SK-N-SH (cell line): ENCODE results near the gene PRMT5. TPM values are rescaled to one million over a fixed set of nuclear protein-coding genes. Genes with fewer than 3 reads are reported as not detected.
"Not testable (repeated sequence)": the region's sequence is repeated elsewhere in the genome, so short reads cannot be mapped to it uniquely, and the experiment has no call there.

Source experiments
- CTCF ChIA-PET: fragments of 300-600, 350-600 bp; formaldehyde crosslinking; extraction: SDS; loops from one replicate; lab custom pipeline; 2021; lab: Yijun Ruan, JAX
- POLR2A ChIA-PET: fragments of 350-600 bp; sonication (Branson Sonifier 250); formaldehyde crosslinking; extraction: SDS; loops from one replicate; lab custom pipeline; 2020; ENCODE audit warnings: antibody characterized with exemption, inconsistent platforms; lab: Yijun Ruan, JAX
- DNase-seq: peaks from one replicate; pipeline ENCODE4 v3.0.0; 2012
- H2AFZ ChIP-seq: fragments of 200-600 bp; sonication (generic); 2 replicates; pipeline ENCODE4 v1.8.1; 2016; ENCODE audit warnings: antibody characterized with exemption, mild to moderate bottlenecking, low read depth
- H3F3A ChIP-seq: fragments of 200-600 bp; sonication (generic); replicated peaks from 2 replicates; pipeline ENCODE3; 2016; ENCODE audit warnings: antibody characterized with exemption, mild to moderate bottlenecking; ENCODE audit not compliant: insufficient read depth
- H3K27ac ChIP-seq, 2 experiments: fragments of 200-500 bp in 1 of 2; fragments of 200-600 bp in 1 of 2; sonication (Bioruptor generic) in 1 of 2; sonication (generic), shearing (Covaris generic) in 1 of 2; 2 replicates each; pipeline versions ENCODE4 v1.5.1 to v1.6.1; 2014 to 2016; ENCODE audit warnings: low read depth in 2 of 2, inconsistent platforms in 1 of 2, low read length in 1 of 2, mild to moderate bottlenecking in 1 of 2, mixed read lengths in 1 of 2
- H3K27me3 ChIP-seq: fragments of 200-600 bp; sonication (generic), shearing (Covaris generic); 2 replicates; pipeline ENCODE4 v1.6.1; 2016; ENCODE audit warnings: mixed run types; ENCODE audit not compliant: insufficient read depth
- H3K36me3 ChIP-seq, 2 experiments: fragments of 200-500 bp in 1 of 2; fragments of 200-600 bp in 1 of 2; sonication (Bioruptor generic) in 1 of 2; sonication (generic) in 1 of 2; replicated peaks in 1 of 2; 2 replicates each; pipeline versions ENCODE3 to v1.5.1; 2014 to 2016; ENCODE audit warnings: low read length in 1 of 2, mild to moderate bottlenecking in 1 of 2; ENCODE audit not compliant: insufficient read depth in 2 of 2, control insufficient read depth in 1 of 2
- H3K4me1 ChIP-seq, 2 experiments: fragments of 200-500 bp in 1 of 2; fragments of 200-600 bp in 1 of 2; sonication (Bioruptor generic) in 1 of 2; sonication (generic), shearing (Covaris generic) in 1 of 2; 2 replicates each; pipeline versions ENCODE4 v1.5.1 to v1.6.1; 2014 to 2016; ENCODE audit warnings: low read depth in 1 of 2, low read length in 1 of 2, mixed run types in 1 of 2; ENCODE audit not compliant: insufficient read depth in 2 of 2, control insufficient read depth in 1 of 2
- H3K4me2 ChIP-seq: fragments of 200-600 bp; sonication (generic), shearing (Covaris generic); 2 replicates; pipeline ENCODE4 v1.6.1; 2017; ENCODE audit warnings: mixed run types
- H3K4me3 ChIP-seq, 2 experiments: fragments of 200-500 bp in 1 of 2; fragments of 200-600 bp in 1 of 2; sonication (Bioruptor generic) in 1 of 2; sonication (generic), shearing (Covaris generic) in 1 of 2; 2 replicates each; pipeline versions ENCODE4 v1.5.1 to v1.8.1; 2014 to 2016; ENCODE audit warnings: low read depth in 2 of 2, inconsistent platforms in 1 of 2, low read length in 1 of 2, mild to moderate bottlenecking in 1 of 2, mixed read lengths in 1 of 2, moderate library complexity in 1 of 2
- H3K79me2 ChIP-seq: fragments of 200-600 bp; sonication (generic); 2 replicates; pipeline ENCODE4 v1.8.1; 2017; ENCODE audit warnings: mild to moderate bottlenecking; ENCODE audit not compliant: insufficient read depth
- H3K9ac ChIP-seq: fragments of 200-600 bp; sonication (generic); 2 replicates; pipeline ENCODE4 v1.6.1; 2017; ENCODE audit warnings: mixed run types
- H3K9me2 ChIP-seq: fragments of 200-600 bp; sonication (generic); 2 replicates; pipeline ENCODE4 v1.6.1; 2017; ENCODE audit warnings: mixed run types
- H3K9me3 ChIP-seq: fragments of 200-600 bp; sonication (generic); 2 replicates; pipeline ENCODE4 v1.6.1; 2017; ENCODE audit warnings: mixed run types, mild to moderate bottlenecking, moderate library complexity
- H4K20me1 ChIP-seq: fragments of 200-600 bp; sonication (generic); 2 replicates; pipeline ENCODE4 v1.6.1; 2017; ENCODE audit warnings: mild to moderate bottlenecking, mixed run types; ENCODE audit not compliant: insufficient read depth
- ELF1 ChIP-seq: IDR thresholded peaks from 2 replicates; pipeline ENCODE4 v1.4.0; 2012
- EP300 ChIP-seq, 2 experiments: IDR thresholded peaks; 2 replicates each; pipeline versions ENCODE4 v1.4.0 to v1.6.1; 2012; ENCODE audit warnings: borderline replicate concordance in 1 of 2, low read depth in 1 of 2, low read length in 1 of 2
- EZH2phosphoT487 ChIP-seq: fragments of 200-600 bp; sonication (generic); IDR thresholded peaks from 2 replicates; pipeline ENCODE4 v1.6.1; 2017; ENCODE audit warnings: low read depth, mixed run types, mild to moderate bottlenecking, antibody characterized with exemption, moderate library complexity, borderline replicate concordance
- FOXJ3 ChIP-seq: sonication (generic); formaldehyde crosslinking; IDR thresholded peaks from 2 replicates; pipeline ENCODE4 v1.5.1; 2020; ENCODE audit warnings: mild to moderate bottlenecking, missing genetic modification reagents
- GABPA ChIP-seq: IDR thresholded peaks from 2 replicates; pipeline ENCODE4 v1.4.0; 2012; ENCODE audit warnings: low read depth, mild to moderate bottlenecking
- MEF2A ChIP-seq: IDR thresholded peaks from 2 replicates; pipeline ENCODE4 v1.4.0; 2012; ENCODE audit warnings: low read depth, borderline replicate concordance
- MXI1 ChIP-seq: IDR thresholded peaks from 2 replicates; pipeline ENCODE4 v1.6.1; 2012; ENCODE audit warnings: mild to moderate bottlenecking, low read depth, low read length, improper control_type of control experiment
- NFIC ChIP-seq: IDR thresholded peaks from 2 replicates; pipeline ENCODE4 v1.4.0; 2012; ENCODE audit warnings: borderline replicate concordance
- NRF1 ChIP-seq: IDR thresholded peaks from 2 replicates; pipeline ENCODE4 v1.6.1; 2012; ENCODE audit warnings: low read depth, mild to moderate bottlenecking, low read length
- POLR2AphosphoS5 ChIP-seq: IDR thresholded peaks from 2 replicates; pipeline ENCODE4 v1.6.1; 2012; ENCODE audit warnings: low read depth, low read length
- RAD21 ChIP-seq: IDR thresholded peaks from 2 replicates; pipeline ENCODE4 v1.6.1; 2012; ENCODE audit warnings: mild to moderate bottlenecking, low read length
- RFX5 ChIP-seq: IDR thresholded peaks from 2 replicates; pipeline ENCODE4 v1.6.1; 2012; ENCODE audit warnings: mild to moderate bottlenecking, improper control_type of control experiment, low read length
- RXRA ChIP-seq: IDR thresholded peaks from 2 replicates; pipeline ENCODE4 v1.4.0; 2012; ENCODE audit warnings: low read depth, mild to moderate bottlenecking, borderline replicate concordance
- SMC3 ChIP-seq: IDR thresholded peaks from 2 replicates; pipeline ENCODE4 v1.6.1; 2012; ENCODE audit warnings: low read depth, low read length, improper control_type of control experiment
- TAF1 ChIP-seq: IDR thresholded peaks from 2 replicates; pipeline ENCODE4 v1.6.1; 2012; ENCODE audit warnings: low read depth, mild to moderate bottlenecking, low read length, moderate library complexity, borderline replicate concordance
- TCF12 ChIP-seq: IDR thresholded peaks from 2 replicates; pipeline ENCODE4 v1.4.0; 2012
- YY1 ChIP-seq: IDR thresholded peaks from 2 replicates; pipeline ENCODE4 v1.4.0; 2012; ENCODE audit warnings: low read depth, mild to moderate bottlenecking
- whole genome bisulfite sequencing: methylation state at CpG from one replicate; pipeline ENCODE4 v1.1.6; 2017; ENCODE audit warnings: low lambda C conversion rate; 5-methylcytosine and 5-hydroxymethylcytosine counted together
- polyA plus RNA-seq, 3 experiments: library from polyadenylated mRNA; depleted of rRNA; stranded (reverse); fragments of >200 nt; gene quantifications; 2 replicates each; pipeline ENCODE4 v1.2.3, GENCODE V29; 2012
- TF ChIP-seq, protein P1 (sequence below): IDR thresholded peaks from 2 replicates; pipeline ENCODE4; 2012
- TF ChIP-seq, protein P2 (sequence below): fragments of 150-350 bp; IDR thresholded peaks from 2 replicates; pipeline ENCODE4 v1.6.1; 2016; ENCODE audit warnings: mild to moderate bottlenecking, low read depth, low read length
- TF ChIP-seq, protein P3 (sequence below): fragments of 150-350 bp; IDR thresholded peaks from 2 replicates; pipeline ENCODE4 v1.6.1; 2017; ENCODE audit warnings: antibody characterized with exemption, low read length, low read depth, borderline replicate concordance
- TF ChIP-seq, protein P4 (sequence below): IDR thresholded peaks from 2 replicates; pipeline ENCODE4 v1.4.0; 2012; ENCODE audit warnings: low read depth, borderline replicate concordance
- TF ChIP-seq, protein P5 (sequence below): IDR thresholded peaks from 2 replicates; pipeline ENCODE4 v1.4.0; 2012; ENCODE audit warnings: low read depth, borderline replicate concordance

PRMT5 gene
- polyA plus RNA-seq, 1 of the 3 experiments (the other 2 are of a cell fraction): 132 TPM

DNA sequence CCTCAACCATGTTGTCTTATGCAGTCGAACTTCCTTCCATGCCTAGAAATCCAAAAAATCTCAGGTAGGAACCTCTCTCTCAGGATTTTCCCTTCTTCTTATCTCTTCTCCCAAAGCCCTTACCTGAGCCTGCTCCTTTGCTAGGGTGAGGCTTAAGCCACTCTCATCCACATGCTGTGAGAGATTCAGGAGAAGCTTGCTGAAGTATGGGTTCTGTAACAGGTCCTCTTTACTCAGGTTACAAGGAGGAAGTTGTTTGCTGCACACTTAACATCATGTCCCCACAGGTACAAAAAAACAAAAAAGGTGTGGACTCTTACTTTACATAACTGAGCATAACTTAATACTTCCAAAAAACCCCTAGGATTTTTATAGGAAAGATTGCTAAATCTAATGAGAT lies 23.2 kb upstream of the PRMT5 start (continued):
- TF ChIP-seq, protein P1, sequence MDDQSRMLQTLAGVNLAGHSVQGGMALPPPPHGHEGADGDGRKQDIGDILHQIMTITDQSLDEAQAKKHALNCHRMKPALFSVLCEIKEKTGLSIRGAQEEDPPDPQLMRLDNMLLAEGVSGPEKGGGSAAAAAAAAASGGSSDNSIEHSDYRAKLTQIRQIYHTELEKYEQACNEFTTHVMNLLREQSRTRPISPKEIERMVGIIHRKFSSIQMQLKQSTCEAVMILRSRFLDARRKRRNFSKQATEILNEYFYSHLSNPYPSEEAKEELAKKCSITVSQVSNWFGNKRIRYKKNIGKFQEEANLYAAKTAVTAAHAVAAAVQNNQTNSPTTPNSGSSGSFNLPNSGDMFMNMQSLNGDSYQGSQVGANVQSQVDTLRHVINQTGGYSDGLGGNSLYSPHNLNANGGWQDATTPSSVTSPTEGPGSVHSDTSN: no peak
- no peak for TF ChIP-seq EZH2phosphoT487

DNA sequence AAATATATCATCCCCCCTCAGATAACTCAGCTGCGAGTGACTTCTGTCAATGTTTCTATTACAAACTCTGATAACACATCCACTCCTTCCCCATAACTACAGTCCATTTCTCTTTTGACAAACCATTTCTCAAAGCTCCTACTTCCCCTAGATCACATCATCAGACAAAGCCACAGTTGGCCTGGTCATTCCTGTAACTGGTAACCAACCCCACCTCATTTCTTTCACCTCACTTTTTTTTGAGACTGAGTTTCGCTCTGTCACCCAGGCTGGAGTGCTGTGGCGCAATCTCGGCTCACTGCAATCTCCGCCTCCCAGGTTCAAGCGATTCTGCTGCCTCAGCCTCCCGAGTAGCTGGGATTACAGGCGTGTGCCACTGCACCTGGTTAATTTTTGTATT lies 22.6 kb upstream of the PRMT5 start:
- H3K4me3 ChIP-seq, H3K27ac ChIP-seq, DNase-seq, H2AFZ ChIP-seq, H3K9me2 ChIP-seq, H3K4me1 ChIP-seq, H3K4me2 ChIP-seq, H3K27me3 ChIP-seq, H3K79me2 ChIP-seq, H3K9me3 ChIP-seq, H3K9ac ChIP-seq, POLR2A ChIA-PET, H4K20me1 ChIP-seq: not testable (repeated sequence)
- WGBS: 93% methylated on average over 8 of the region's 8 CpGs
- Histone ChIP-seq H3F3A (peaks cover 15% of the 10 kb centered on the region), H3K36me3 (peaks cover 15 to 22% of the 10 kb centered on the region in 2 experiments)
- CTCF ChIA-PET: interaction anchor here (1.4 to 1.8 kb wide), 5 partner anchors 11 to 117 kb away, joined by 3 to 6 read pairs (median 4); partner anchors contain the start of gene CDH24

DNA sequence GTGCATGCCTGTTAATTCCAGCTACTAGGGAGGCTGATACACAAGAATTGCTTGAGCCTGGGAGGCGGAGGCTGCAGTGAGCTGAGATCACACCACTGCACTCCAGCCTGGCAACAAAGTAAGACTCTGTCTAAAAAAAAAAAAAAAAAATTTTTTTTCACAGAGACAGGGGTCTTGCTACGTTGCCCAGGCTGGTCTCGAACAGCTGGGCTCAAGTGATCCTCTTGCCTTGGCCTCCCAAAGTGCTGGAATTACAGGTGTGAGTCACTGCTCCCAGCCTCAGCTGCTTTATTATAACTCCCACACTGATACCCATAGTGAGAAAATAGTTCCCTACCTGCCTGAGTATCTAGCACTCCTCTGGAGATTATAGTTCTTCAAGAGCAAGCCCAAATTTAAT lies 16.5 kb upstream of the PRMT5 start:
- Histone ChIP-seq H3K27ac (no peak overlapping the region), H3K9ac (no peak overlapping the region), H3K9me2 (no peaks in the 10 kb centered on the region), H3K36me3 (peaks cover 12 to 14% of the 10 kb centered on the region in 2 experiments), H3K4me1 (no peaks in the 10 kb centered on the region), H3K27me3 (no peaks in the 10 kb centered on the region), H3K4me2 (no peak overlapping the region), H3K79me2 (no peaks in the 10 kb centered on the region), H2AFZ (no peak overlapping the region), H3F3A (no peaks in the 10 kb centered on the region), H3K4me3 (no peak overlapping the region), H4K20me1 (no peaks in the 10 kb centered on the region), H3K9me3 (no peaks in the 10 kb centered on the region)
- DNase-seq: no peak
- ChIA-PET POLR2A (interaction anchor here (2.7 kb wide), 1 partner anchor 11 kb away, joined by 8 read pairs; the partner anchor contains the start of gene HAUS4), CTCF (interaction anchor here (1.1 to 2.4 kb wide), 5 partner anchors 11 to 149 kb away, joined by 3 to 11 read pairs (median 5); partner anchors contain the start of genes ACIN1, C14orf119 and HAUS4)
- TF ChIP-seq NFIC (no peak), YY1 (no peak), FOXJ3 (CRISPR knock-in tag) (no peak), POLR2AphosphoS5 (no peak), RXRA (no peak), TCF12 (no peak), RFX5 (no peak), MXI1 (no peak), TAF1 (no peak), SMC3 (no peak), NRF1 (no peak), MEF2A (no peak), GABPA (no peak), EP300 (IDR thresholded peaks at IDR 0.05; ENCODE audit: borderline replicate concordance in 1 of 2, low read depth in 1 of 2, low read length in 1 of 2) (no peak), RAD21 (no peak), ELF1 (no peak)
- TF ChIP-seq, protein P2, sequence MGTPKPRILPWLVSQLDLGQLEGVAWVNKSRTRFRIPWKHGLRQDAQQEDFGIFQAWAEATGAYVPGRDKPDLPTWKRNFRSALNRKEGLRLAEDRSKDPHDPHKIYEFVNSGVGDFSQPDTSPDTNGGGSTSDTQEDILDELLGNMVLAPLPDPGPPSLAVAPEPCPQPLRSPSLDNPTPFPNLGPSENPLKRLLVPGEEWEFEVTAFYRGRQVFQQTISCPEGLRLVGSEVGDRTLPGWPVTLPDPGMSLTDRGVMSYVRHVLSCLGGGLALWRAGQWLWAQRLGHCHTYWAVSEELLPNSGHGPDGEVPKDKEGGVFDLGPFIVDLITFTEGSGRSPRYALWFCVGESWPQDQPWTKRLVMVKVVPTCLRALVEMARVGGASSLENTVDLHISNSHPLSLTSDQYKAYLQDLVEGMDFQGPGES: no peak
- TF ChIP-seq, protein P3, sequence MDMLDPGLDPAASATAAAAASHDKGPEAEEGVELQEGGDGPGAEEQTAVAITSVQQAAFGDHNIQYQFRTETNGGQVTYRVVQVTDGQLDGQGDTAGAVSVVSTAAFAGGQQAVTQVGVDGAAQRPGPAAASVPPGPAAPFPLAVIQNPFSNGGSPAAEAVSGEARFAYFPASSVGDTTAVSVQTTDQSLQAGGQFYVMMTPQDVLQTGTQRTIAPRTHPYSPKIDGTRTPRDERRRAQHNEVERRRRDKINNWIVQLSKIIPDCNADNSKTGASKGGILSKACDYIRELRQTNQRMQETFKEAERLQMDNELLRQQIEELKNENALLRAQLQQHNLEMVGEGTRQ: no peak
- TF ChIP-seq, protein P4, sequence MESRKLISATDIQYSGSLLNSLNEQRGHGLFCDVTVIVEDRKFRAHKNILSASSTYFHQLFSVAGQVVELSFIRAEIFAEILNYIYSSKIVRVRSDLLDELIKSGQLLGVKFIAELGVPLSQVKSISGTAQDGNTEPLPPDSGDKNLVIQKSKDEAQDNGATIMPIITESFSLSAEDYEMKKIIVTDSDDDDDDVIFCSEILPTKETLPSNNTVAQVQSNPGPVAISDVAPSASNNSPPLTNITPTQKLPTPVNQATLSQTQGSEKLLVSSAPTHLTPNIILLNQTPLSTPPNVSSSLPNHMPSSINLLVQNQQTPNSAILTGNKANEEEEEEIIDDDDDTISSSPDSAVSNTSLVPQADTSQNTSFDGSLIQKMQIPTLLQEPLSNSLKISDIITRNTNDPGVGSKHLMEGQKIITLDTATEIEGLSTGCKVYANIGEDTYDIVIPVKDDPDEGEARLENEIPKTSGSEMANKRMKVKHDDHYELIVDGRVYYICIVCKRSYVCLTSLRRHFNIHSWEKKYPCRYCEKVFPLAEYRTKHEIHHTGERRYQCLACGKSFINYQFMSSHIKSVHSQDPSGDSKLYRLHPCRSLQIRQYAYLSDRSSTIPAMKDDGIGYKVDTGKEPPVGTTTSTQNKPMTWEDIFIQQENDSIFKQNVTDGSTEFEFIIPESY: no peak
- TF ChIP-seq, protein P5, sequence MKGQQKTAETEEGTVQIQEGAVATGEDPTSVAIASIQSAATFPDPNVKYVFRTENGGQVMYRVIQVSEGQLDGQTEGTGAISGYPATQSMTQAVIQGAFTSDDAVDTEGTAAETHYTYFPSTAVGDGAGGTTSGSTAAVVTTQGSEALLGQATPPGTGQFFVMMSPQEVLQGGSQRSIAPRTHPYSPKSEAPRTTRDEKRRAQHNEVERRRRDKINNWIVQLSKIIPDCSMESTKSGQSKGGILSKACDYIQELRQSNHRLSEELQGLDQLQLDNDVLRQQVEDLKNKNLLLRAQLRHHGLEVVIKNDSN: no peak
- 82% methylated on average over 2 of the region's 3 CpGs for WGBS
